Panc1 (cell line): ENCODE results near the gene EXOC3L4. TPM values are rescaled to one million over a fixed set of nuclear protein-coding genes. Genes with fewer than 3 reads are reported as not detected.

ENCODE experiments used
- ATAC-seq: fragments of 200-7000 bp; cut with Tn5 transposase; 2 replicates; pipeline ENCODE4 v1.9.1; 2020; ENCODE audit warnings: mild to moderate bottlenecking, moderate library complexity
- BruUV-seq: library from RNA; stranded (reverse); fragments of 400-500 nt; replicated peaks from 2 replicates; lab custom pipeline; 2021; lab: Mats Ljungman, UMichigan
- CTCF ChIA-PET: fragments of 300-600 bp; sonication (Branson Sonifier 250); formaldehyde crosslinking; loops from one replicate; lab custom pipeline; 2022; ENCODE audit warnings: antibody characterized with exemption; lab: Charles Lee
- POLR2A ChIA-PET: fragments of 300-600 bp; sonication (Branson Sonifier 250); formaldehyde crosslinking; loops from one replicate; lab custom pipeline; 2022; ENCODE audit warnings: antibody characterized with exemption; lab: Charles Lee
- DNase-seq: peaks from one replicate; pipeline ENCODE4 v3.0.0-alpha.2; 2010; ENCODE audit warnings: low read depth, low spot score
- H3K27ac ChIP-seq: 2 replicates; pipeline ENCODE4 v1.5.1; 2011; ENCODE audit warnings: mild to moderate bottlenecking, low read length, inconsistent platforms
- H3K27me3 ChIP-seq: fragments of 200-500 bp; sonication (Bioruptor generic); 2 replicates; pipeline ENCODE4 v1.6.0; 2014; ENCODE audit warnings: low read length, inconsistent platforms; ENCODE audit not compliant: control insufficient read depth, insufficient read depth
- H3K36me3 ChIP-seq: fragments of 200-500 bp; sonication (Bioruptor generic); 2 replicates; pipeline ENCODE4 v1.5.1; 2014; ENCODE audit warnings: inconsistent platforms, mild to moderate bottlenecking, low read length, moderate library complexity; ENCODE audit not compliant: control insufficient read depth, insufficient read depth
- H3K4me1 ChIP-seq: 2 replicates; pipeline ENCODE4 v1.5.1; 2011; ENCODE audit warnings: inconsistent platforms, mild to moderate bottlenecking, low read length, moderate library complexity; ENCODE audit not compliant: control insufficient read depth, insufficient read depth
- H3K4me3 ChIP-seq, 2 experiments: 2 replicates each; pipeline ENCODE4 v1.5.1; 2011 to 2012; ENCODE audit warnings: low read depth in 2 of 2, low read length in 2 of 2, mild to moderate bottlenecking in 2 of 2, inconsistent platforms in 1 of 2, moderate library complexity in 1 of 2
- H3K9me3 ChIP-seq: fragments of 200-500 bp; sonication (Bioruptor generic); 2 replicates; pipeline ENCODE4 v1.5.1; 2014; ENCODE audit warnings: low read depth, mild to moderate bottlenecking, inconsistent platforms, low read length, moderate library complexity; ENCODE audit not compliant: control insufficient read depth, insufficient read depth
- CTCF ChIP-seq: fragments of 450-650 bp; IDR thresholded peaks from 2 replicates; pipeline ENCODE4 v1.5.1; 2017; ENCODE audit warnings: mild to moderate bottlenecking
- POLR2AphosphoS5 ChIP-seq: IDR thresholded peaks from 2 replicates; pipeline ENCODE4 v1.6.1; 2012; ENCODE audit warnings: mild to moderate bottlenecking, low read depth, low read length, moderate library complexity
- SIN3A ChIP-seq: IDR thresholded peaks from 2 replicates; pipeline ENCODE4 v1.6.1; 2012; ENCODE audit warnings: low read depth, mild to moderate bottlenecking, low read length, moderate library complexity, borderline replicate concordance; ENCODE audit not compliant: insufficient read depth
- TCF7L2 ChIP-seq: IDR thresholded peaks from 2 replicates; pipeline ENCODE4 v1.6.1; 2011; ENCODE audit warnings: mild to moderate bottlenecking, low read depth, low read length, inconsistent platforms
- in situ Hi-C: cut with HindIII; loops from 2 replicates; pipeline ENCODE4 v1.10.0; 2016; ENCODE audit warnings: low sequenced_read_pairs, low pct_unique_long_range_greater_than_20kb
- intact Hi-C: fragments of 100-400 bp; cut with micrococcal nuclease; formaldehyde crosslinking; loops from one replicate; pipeline ENCODE4 v1.10.0; 2022; ENCODE audit not compliant: unreplicated experiment
- total RNA-seq: library from RNA; stranded (reverse); gene quantifications from one replicate; pipeline ENCODE4 v1.2.1, GENCODE V29; 2021; ENCODE audit not compliant: unreplicated experiment
- TF ChIP-seq, protein P1 (sequence below), 2 experiments: IDR thresholded peaks; 2 replicates each; pipeline ENCODE4 v1.6.1; 2011 to 2012; ENCODE audit warnings: low read depth in 2 of 2, control low read depth in 1 of 2, low read length in 1 of 2, mild to moderate bottlenecking in 1 of 2, moderate library complexity in 1 of 2; ENCODE audit not compliant: insufficient read depth in 1 of 2

EXOC3L4 gene
- total RNA-seq, 1 experiment from 2014 or later = 2.6 TPM

GRCh38 chr14:103141117-103141796 lies 46.7 kb downstream of the EXOC3L4 start:
- Histone ChIP-seq H3K9me3 (no peaks in the 10 kb centered on the region), H3K4me1 (peaks cover 58% of the 10 kb centered on the region), H3K27me3 (no peaks in the 10 kb centered on the region), H3K27ac (peak overlapping the region; percentile 75), H3K36me3 (no peaks in the 10 kb centered on the region), H3K4me3 (no peak overlapping the region)
- POLR2A ChIA-PET = no interaction called here
- DNase-seq = peak; percentile 54
- no TSS peak for BruUV-seq
- TF ChIP-seq CTCF (peak; percentile 86), SIN3A (no peak), POLR2AphosphoS5 (no peak)
- TF ChIP-seq, protein P1, sequence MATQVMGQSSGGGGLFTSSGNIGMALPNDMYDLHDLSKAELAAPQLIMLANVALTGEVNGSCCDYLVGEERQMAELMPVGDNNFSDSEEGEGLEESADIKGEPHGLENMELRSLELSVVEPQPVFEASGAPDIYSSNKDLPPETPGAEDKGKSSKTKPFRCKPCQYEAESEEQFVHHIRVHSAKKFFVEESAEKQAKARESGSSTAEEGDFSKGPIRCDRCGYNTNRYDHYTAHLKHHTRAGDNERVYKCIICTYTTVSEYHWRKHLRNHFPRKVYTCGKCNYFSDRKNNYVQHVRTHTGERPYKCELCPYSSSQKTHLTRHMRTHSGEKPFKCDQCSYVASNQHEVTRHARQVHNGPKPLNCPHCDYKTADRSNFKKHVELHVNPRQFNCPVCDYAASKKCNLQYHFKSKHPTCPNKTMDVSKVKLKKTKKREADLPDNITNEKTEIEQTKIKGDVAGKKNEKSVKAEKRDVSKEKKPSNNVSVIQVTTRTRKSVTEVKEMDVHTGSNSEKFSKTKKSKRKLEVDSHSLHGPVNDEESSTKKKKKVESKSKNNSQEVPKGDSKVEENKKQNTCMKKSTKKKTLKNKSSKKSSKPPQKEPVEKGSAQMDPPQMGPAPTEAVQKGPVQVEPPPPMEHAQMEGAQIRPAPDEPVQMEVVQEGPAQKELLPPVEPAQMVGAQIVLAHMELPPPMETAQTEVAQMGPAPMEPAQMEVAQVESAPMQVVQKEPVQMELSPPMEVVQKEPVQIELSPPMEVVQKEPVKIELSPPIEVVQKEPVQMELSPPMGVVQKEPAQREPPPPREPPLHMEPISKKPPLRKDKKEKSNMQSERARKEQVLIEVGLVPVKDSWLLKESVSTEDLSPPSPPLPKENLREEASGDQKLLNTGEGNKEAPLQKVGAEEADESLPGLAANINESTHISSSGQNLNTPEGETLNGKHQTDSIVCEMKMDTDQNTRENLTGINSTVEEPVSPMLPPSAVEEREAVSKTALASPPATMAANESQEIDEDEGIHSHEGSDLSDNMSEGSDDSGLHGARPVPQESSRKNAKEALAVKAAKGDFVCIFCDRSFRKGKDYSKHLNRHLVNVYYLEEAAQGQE (IDR thresholded peaks at IDR 0.05; ENCODE audit: insufficient read depth in 1 of 2, low read depth in 2 of 2, low read length in 1 of 2) = no peak
- intact Hi-C loops (loop anchor here (5.0 kb wide), 1 partner anchor 141 kb away; no protein-coding TSS in a partner anchor), in situ Hi-C loops (no loop called here)
- CTCF ChIA-PET = interaction anchor here (0.6 to 0.9 kb wide), 3 partner anchors 36 to 153 kb away, joined by 3 to 6 read pairs (median 3); no protein-coding TSS in a partner anchor
- no peak for ATAC-seq

DNA sequence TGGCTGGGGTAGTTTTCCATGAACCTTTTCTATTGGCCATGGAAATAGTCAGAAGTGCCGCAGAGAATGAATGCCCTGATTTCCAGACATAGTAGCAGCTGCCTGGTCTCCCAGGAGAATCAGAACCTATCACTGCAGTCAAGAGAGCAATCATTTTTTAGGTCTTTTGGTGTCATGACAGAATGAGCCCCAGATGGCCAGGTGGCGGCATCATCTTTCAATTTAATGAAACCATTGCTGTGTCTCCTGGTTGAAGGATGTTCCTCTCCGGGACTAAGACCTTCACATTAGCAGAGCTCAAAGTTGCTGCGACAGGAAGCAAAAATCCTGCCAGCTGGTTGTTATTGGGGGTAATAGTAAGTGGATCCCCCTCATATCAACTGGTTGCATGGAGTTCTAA lies 47.5 kb downstream of the EXOC3L4 start:
- ATAC-seq (no peak), DNase-seq (no peak)
- no peaks in the 10 kb centered on the region for H3K36me3 ChIP-seq
- no peaks in the 10 kb centered on the region for H3K27me3 ChIP-seq
- ChIA-PET POLR2A (no interaction called here), CTCF (interaction anchor here (0.5 kb wide), 1 partner anchor 1257 kb away, joined by 3 read pairs; no protein-coding TSS in a partner anchor)
- TF ChIP-seq POLR2AphosphoS5 (no peak), CTCF (no peak), TCF7L2 (no peak), SIN3A (no peak)
- TF ChIP-seq, protein P1 (IDR thresholded peaks at IDR 0.05; ENCODE audit: insufficient read depth in 1 of 2, low read depth in 2 of 2, low read length in 1 of 2) = no peak
- peaks cover 50% of the 10 kb centered on the region for H3K4me1 ChIP-seq
- H3K4me3 ChIP-seq = no peak overlapping the region
- peak overlapping the region; percentile 75 for H3K27ac ChIP-seq
- intact Hi-C loops (loop anchor here (5.0 kb wide), 1 partner anchor 140 kb away; no protein-coding TSS in a partner anchor), in situ Hi-C loops (no loop called here)
- no TSS peak for BruUV-seq
- H3K9me3 ChIP-seq = no peaks in the 10 kb centered on the region
